Measurements from ENCODE around the gene MGAT1.

- no peak for TF ChIP-seq CTCF (IDR thresholded peaks at IDR 0.05)
- no peak for TF ChIP-seq POLR2A (IDR thresholded peaks at IDR 0.05)
Observed at GRCh38 chr5:180810959-180811622, 8.5 kb upstream of the MGAT1 start.

Measured in uterus (tissue), 2 donors.